ENCODE data around the gene MAST4.

MAST4 gene

DNA sequence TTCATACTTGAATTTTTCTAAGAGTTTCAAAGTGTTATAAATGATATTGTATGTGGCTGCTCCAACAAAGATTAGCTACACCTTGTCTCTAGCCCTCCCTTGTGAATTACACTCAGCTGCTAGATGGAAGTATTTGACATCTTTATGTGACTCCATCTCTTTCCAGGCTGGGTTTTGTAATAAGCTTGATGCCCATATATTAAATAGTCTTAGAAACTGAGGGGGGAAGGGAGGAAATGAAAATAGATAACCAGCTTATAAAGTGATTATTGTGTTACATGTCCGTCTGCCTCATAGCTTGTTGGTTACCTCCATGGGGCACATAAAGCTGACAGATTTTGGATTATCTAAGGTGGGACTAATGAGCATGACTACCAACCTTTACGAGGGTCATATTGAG is 537.0 kb downstream of the MAST4 start:
- DNase-seq (ENCODE audit: low spot score) = no peak

- no peak for DNase-seq (ENCODE audit: low spot score)
Measured at GRCh38 chr5:67133776-67134175, 537.6 kb downstream of the MAST4 start.

DNA sequence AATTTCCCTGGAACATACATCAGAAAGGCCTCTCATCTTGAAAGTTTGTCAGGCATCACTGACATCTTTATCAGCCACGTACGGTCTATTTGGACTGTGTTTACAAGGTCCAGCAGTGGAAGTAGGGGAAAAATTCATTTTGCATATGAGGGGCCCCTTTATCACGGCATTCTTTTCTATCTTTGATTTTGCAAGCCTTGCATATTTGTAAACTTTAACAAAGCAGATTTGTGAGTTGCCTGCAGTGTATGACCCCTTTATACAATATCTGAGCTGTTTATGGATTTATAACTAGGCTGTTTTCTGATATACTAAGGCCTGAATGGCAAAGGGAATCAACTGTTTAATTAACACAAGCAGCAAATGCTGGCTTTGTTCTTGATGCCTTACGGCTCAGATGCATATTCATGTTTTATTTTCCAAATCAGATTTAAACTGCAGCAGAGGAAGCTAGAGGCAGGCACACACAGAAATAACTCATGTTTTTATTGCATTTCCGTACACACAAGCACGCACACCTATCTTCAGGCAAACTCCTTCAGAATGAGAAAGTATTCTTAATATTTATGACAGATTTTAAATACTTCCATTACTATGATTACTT is 539.3 kb downstream of the MAST4 start:
- no peak for DNase-seq (ENCODE audit: low spot score)

GRCh38 chr5:67139030-67139429 is 542.8 kb downstream of the MAST4 start:
- no peak for DNase-seq (ENCODE audit: low spot score)

- no peak for DNase-seq (ENCODE audit: low spot score)
Measured at GRCh38 chr5:67140413-67140812, 544.2 kb downstream of the MAST4 start.

DNA sequence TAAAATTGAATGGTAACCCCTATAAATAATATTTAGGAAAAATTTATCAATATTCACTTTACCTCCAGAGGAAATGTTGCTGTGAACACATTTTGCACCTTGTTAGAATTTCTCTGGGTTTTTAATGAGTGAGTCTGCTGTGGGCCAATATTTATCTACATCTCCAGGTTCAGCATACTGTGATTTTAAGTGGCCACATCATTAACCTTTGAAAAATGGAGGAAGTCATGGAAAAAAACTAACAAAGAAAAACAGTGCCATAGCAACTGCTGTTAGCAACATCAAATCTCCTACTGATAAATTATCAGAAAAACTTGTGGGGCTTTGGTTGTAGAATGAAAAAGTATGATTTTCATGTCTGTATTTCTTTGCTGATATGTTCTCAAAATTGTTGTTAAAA is 545.5 kb downstream of the MAST4 start:
- DNase-seq (ENCODE audit: low spot score) = no peak

GRCh38 chr5:67142816-67143215 is 546.6 kb downstream of the MAST4 start:
- DNase-seq (ENCODE audit: low spot score) = no peak

GRCh38 chr5:67143549-67143948 is 547.4 kb downstream of the MAST4 start:
- no peak for DNase-seq (ENCODE audit: low spot score)

DNA sequence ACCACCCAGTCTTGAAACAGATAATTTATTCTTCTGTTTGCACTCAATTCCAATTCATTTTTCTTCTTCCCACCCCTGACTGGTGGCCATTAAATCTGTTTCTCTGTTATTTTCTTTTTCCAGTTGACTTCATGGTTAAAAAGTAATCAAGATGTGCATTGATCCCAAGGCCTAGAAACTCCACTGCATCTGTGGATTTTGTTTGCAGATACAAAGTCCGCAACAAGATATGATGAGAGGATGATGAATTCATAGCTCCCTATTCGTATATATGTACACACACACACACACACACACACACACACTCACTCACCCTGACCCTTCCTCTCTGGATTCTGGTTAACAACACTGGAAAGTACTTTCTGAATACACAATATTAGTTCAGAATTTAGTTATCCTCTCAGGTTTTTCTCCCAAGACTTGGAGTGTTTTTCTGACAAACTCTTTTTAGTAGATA is 548.0 kb downstream of the MAST4 start:
- DNase-seq (ENCODE audit: low spot score) = no peak

GRCh38 chr5:67146574-67146973 is 550.4 kb downstream of the MAST4 start:
- DNase-seq (ENCODE audit: low spot score) = no peak

DNA sequence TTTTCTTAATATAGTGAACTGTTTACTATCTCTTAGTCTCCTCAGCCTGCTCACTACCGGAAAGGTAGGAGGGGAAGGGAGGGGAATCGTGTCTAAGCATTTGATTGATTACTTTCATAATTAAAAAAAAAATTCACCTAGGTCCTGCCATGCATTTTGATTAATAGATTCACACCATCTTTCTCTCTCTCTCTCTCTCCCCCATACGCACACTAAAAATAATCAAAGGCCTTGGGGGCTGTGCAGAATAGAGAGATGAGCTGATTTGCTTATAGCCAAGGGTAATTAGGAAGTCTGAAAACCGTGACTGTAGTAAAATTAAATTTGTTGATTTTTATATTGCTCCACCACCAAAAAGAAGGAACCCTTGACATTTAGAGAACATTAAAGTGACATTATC is 550.8 kb downstream of the MAST4 start:
- no peak for DNase-seq (ENCODE audit: low spot score)

- DNase-seq (ENCODE audit: low spot score) = no peak
Measured at GRCh38 chr5:67147760-67148159, 551.6 kb downstream of the MAST4 start.

DNA sequence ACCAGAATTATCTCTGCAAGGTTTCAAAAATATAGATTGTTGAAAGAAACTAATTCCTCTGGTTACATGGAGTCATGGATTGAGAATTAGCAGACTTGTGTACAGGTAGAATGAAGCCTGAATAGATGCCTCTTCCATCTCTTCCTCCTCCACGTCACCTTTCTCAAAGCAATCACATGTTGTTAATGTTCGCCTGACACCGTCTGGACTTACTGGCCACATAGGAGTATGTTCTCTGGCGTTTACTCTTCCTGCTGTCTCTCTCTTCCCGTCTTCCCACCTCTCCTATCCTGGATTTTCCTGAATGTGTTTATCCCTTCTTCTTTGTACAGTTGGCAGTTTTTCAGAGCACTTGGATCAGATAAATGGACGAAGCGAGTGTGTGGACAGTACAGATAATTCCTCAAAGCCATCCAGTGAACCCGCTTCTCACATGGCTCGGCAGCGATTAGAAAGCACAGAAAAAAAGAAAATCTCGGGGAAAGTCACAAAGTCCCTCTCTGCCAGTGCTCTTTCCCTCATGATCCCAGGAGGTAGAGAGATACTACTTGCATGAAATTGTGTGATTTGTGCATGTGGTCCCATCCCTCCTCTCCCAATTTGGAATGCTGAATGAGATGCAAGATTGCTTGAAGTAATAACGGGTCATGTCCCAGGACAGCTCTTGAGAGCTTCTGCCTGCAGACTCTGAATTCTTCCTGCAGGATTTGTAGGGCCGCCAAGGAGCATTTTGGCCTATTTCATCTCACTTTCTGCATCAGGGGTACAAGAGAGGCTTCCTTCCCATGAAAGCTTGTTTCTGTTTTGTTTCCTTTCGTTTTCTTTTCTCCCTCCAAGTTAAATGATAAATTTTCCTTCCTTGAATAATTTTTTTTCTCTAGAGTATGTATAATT is 553.1 kb downstream of the MAST4 start:
- DNase-seq (ENCODE audit: low spot score) = no peak

DNA sequence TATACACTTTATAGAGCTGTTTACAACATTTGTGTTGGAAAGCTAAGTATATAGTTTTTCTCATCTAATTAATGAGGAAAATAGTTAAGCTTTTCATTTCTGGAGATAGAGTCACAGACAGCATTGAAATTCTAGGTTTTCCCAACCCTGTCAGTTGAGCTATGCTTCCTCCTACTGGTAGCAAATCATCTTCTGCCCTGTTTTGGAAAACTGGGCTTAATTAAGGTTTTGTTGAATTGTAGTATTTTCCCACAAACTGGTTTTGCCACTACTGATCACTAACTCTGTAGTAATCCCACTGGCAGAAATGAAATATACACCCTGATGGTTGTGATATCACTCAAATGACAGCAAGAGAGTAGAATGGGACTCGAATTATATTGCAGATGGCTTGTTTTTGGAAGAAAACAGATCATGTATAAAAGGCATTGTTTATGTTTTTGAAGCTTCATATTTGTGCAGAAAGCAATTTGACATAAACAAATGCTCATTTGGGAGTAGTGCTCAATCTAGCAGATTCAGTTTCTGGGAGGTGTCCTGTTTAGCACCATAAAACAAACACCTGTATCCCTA is 553.8 kb downstream of the MAST4 start:
- no peak for DNase-seq (ENCODE audit: low spot score)

DNA sequence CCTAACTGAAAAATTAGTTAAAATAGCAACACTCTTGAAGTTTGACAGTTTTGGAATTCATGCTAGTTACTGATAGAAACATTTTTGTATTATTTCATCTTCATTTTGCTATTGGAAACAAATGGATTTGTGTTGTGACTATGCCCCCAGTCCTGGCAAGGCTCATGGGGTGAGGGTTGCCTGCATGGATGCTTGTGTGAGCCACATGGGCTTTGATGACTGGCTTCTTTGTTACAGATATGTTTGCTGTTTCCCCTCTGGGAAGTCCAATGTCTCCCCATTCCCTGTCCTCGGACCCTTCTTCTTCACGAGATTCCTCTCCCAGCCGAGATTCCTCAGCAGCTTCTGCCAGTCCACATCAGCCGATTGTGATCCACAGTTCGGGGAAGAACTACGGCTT is 556.2 kb downstream of the MAST4 start:
- DNase-seq (ENCODE audit: low spot score) = no peak

- DNase-seq (ENCODE audit: low spot score) = no peak
Measured at GRCh38 chr5:67153292-67153691, 557.1 kb downstream of the MAST4 start.

- no peak for DNase-seq (ENCODE audit: low spot score)
Measured at GRCh38 chr5:67154556-67155206, 558.5 kb downstream of the MAST4 start.

GRCh38 chr5:67156976-67157583 is 560.9 kb downstream of the MAST4 start:
- DNase-seq (ENCODE audit: low spot score) = peak; percentile 36

DNA sequence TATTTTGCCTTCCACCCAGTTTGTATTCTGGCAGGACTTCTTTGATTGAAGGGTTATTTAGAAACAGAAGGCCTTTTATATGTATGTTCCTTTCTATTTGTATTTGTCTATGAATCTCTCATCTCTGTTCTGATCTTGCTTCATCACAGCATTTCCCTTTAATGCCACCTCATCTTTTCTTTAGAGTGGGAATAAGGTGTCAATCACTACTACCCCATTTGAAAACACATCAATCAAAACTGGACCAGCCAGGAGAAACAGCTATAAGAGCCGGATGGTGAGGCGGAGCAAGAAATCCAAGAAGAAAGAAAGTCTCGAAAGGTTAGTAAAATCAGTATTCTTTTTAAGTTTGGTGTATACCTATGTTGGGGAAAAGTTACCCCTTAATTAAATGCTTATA is 564.1 kb downstream of the MAST4 start:
- DNase-seq (ENCODE audit: low spot score) = no peak

- no peak for DNase-seq (ENCODE audit: low spot score)
Measured at GRCh38 chr5:67160985-67161384, 564.8 kb downstream of the MAST4 start.

GRCh38 chr5:67161767-67162166 is 565.6 kb downstream of the MAST4 start:
- DNase-seq (ENCODE audit: low spot score) = no peak

DNA sequence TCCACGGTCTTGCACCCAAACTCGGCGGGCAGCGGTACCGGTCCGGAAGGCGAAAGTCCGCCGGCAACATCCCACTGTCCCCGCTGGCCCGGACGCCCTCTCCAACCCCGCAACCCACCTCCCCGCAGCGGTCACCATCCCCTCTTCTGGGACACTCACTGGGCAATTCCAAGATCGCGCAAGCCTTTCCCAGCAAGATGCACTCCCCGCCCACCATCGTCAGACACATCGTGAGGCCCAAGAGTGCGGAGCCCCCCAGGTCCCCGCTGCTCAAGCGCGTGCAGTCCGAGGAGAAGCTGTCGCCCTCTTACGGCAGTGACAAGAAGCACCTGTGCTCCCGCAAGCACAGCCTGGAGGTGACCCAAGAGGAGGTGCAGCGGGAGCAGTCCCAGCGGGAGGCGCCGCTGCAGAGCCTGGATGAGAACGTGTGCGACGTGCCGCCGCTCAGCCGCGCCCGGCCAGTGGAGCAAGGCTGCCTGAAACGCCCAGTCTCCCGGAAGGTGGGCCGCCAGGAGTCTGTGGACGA is 567.1 kb downstream of the MAST4 start:
- DNase-seq (ENCODE audit: low spot score) = no peak

Data from HuH-7 (cell line).